NCI-H128 (cell line): ENCODE results near the gene TNFRSF1B.

Experiments used
- DNase-seq: peaks from one replicate; lab custom pipeline; 2025; ENCODE audit not compliant: unreplicated experiment; lab: John Stamatoyannopoulos, UW

TNFRSF1B gene

DNA sequence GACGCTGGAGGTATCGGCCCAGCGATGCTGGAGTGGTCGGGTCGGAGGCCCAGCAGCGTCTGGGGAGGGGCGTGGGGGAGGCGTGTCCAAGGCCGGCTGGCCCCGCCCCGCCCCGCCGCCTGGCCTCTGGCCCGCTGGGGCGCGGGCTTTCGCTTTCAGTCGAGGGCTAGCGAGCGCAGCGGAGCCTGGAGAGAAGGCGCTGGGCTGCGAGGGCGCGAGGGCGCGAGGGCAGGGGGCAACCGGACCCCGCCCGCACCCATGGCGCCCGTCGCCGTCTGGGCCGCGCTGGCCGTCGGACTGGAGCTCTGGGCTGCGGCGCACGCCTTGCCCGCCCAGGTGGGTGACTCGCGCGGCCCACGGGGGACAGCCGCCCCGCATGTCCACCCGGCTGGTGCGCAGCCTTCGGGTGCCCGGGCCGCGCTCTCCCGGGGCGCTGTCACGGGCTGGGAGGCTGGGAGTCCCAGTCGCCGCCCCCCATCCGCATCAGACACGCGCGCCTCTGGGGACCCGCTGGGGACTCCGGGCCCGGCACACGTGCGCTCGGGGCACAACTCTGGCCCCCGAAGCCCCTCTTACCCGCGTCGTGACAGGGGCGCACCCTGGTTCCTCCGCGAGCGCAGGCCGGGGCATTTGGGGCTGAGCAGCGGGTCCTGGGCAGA, at the start of gene TNFRSF1B:
Gene TNFRSF1B, plus strand, starts transcription at position 158 of the 659 bp plus-strand sequence. Its CDS starts 101 bp downstream, at position 259.
- no peak for DNase-seq

DNA sequence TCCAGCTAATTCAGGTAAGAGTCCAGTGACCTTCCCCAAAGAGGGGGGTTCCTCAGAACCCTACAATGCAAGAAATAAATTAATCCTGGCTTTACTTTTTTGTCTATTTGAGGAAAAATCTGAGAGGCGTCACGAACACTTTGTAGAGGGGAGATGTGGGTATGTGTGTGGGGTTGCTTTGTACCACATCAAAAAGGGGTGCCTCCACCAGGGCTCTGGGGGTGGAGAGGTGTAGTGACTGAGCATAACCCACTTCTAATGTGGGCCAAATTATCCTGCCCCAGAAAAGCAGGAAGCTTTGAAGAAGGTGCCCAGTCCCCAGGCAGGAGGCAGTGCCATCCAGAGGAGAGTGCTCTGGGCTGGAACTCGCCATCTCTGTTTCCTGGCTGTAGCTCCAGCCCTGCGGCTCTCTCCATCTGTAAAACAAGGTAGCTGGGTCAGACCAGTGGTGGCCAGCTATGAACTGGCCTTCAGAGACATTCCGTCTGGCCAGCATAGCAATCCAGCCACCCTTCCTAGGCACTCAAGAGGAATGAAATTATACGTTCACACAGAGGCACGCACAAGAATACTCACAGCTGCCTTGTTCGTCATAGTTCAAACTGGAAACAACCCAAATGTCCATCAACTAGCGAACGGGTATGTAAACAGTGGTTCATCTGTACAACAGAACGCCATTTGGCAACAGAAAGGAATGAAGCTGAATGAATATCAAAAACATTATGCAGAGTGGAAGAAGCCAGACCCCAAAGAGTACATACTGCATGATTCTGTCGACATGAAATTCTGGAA, 45.4 kb upstream of the TNFRSF1B start:
- DNase-seq = no peak

GRCh38 chr1:12123172-12123571, 43.6 kb upstream of the TNFRSF1B start:
- DNase-seq = no peak

DNA sequence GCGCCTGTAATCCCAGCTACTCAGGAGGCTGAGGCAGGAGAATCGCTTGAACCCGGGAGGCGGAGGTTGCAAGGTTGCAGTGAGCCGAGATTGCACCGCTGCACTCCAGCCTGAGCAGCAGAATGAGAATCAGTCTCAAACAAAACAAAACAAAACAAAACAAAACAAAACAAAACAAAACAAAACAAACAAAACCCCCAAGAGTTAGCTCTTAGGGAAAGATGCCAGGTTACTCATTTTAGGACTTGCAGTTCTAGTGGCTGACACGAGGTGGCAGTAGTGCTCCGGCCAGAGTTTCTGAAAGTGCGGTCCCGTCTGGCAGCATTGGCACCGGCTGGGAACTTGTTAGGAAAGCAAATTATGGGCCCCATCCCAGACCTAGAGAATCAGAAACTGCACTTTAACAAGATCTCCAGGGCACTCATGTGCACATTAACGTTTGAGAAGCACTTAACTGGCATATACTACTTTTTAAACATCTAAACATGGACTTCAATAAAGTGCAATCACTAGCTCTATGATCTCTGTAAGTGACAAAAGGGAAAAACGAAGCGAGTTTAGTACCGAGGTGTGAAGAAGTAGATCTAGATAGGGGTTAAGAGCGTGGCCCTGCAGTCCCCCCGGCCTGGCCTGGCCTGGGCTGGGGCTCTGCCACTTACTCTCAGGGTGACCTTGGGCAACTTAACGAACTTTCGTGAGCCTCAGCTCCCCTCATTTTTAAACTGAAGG, 41.9 kb upstream of the TNFRSF1B start:
- peak; percentile 56 for DNase-seq

DNA sequence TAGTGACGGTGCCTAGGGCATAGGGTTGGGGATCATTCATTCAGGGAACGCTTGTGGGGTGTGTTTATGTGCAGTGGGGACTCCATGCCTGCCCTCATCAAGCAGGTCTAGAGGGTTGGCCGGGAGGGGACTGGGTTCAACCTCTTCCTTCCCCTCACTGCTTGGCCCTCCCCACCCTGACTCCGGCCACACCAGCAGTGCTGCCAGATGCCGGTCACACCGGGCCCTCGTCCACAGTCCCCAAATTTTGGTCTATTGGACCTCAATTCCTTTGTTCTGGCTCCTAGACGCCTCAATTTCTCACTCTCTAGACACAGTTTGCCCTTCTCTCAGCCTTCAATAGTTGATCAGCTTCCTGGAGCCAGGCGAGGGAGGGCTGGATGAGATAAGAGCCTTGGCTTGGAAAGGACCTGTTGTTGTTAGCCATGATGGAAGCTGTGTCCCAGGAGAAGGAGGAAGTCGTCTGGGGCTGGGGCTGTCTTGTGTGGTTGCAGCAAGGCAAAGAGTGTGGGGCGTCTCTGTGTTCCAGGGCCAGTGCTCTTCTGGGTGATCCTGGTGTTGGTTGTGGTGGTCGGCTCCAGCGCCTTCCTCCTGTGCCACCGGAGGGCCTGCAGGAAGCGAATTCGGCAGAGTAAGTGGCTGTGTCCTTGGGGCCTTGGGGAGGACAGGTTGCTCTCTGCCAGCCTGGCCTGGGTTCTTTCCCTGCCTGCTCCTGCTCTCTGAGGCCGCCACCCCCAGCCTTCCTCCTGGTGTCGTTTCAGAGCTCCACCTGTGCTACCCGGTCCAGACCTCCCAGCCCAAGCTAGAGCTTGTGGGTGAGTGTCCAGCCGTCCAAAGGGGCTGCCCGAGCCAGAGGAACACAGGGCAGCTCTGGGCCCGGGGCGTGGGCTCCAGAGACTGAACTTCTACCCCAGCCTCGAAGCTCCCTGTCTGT, 41.1 kb upstream of the TNFRSF1B start:
- DNase-seq = no peak

DNA sequence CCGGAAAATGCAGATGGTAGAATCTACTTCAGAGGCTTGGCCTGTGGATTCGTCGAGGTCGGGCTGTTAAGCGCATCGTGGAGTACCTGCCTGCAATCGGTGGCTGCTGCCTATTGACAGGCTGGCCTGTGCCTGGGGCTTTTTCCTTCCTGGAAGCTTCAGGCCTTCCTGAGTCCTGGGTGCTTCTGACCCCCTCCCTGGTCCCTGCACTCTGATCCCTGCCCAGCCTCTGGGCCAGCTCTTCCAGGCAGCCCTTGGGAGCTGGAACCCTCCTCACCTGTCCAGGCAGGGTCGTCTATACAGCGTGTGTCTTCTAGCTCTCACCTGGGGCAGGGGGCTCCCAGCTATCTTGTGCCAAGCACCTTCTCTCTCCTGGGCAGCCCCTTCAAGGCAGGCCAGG, 40.0 kb upstream of the TNFRSF1B start:
- no peak for DNase-seq

DNA sequence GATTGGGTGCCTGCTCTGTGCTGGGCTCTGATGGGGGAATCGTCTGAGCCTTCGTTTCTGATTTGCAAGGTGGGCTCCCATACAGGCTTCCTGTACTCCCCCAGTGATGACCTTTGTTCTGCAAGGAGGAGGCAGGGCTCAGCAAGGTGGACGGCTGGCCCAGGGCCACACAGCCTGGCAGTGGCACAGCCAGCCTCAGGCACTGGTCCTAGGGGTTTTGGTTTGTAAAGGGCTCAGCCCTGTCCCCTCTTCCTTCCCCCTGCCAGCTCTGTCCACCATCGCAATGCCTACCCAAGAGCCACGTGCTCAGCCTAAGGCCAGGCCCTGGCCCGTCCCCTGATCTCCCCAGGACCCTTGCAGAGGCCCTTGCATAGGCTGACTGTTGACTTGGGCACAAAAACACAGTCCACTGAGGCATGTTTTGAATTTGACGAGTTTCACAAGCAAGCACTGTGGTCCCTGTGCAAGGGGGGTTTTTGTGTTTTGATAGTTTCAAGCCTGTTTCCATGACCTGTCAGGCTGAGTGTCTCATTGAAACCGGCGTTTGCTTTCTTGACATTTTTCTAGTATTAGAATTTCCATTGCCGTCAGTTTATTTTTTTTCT, 39.5 kb upstream of the TNFRSF1B start:
- DNase-seq = no peak

- no peak for DNase-seq
These were observed 38.7 kb upstream of the TNFRSF1B start for GRCh38 chr1:12128120-12128519.

DNA sequence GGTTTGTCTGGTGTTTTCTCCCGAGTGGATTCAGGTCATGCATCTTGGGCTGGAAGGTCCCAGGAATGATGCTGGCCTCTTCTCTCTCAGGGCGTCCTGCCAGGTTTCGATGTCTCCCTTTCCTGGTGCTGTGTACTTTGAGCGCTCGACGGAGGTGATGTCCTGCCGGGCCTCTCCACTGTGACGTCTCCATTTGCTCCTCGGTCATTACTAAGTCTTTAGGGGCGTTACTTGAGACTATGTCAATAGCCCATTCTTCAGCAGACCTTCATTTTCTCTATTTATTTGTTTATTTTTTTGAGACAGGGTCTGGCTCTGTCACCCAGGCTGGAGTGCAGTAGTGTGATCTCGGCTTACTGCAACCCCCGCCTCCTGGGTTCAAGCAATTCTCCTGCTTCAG, 37.2 kb upstream of the TNFRSF1B start:
- DNase-seq = no peak

DNA sequence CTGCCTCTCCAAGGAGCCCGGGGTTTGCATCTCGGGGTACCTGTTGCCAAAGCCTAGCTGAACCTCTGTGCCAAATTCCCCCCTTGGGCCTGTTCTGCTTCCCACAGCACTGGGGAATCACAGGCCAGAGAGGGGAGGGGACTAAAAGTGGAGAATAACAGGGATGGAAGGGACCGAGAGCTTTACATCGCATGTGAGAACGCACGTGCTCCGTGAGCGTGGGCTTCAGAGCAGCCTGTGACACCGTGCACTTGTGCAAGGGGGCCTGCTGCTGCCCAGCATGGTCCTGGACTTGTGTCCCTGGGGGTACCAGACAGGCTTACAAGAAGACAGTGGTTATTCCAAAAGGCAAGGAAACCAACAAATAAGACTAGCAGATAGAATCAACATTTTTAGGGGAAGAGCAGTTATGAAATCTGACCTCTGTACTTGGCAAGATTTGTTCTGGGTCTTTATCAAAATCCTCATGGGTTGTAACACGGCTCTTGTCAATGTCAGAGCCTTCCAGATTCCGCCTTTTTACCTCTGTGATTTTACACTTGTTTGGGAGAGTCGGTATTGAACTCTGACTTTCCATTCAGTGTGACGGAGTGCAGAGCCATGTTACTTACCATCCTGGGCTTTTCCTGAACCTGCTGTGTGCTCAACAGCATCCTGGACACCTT, 36.2 kb upstream of the TNFRSF1B start:
- no peak for DNase-seq

DNA sequence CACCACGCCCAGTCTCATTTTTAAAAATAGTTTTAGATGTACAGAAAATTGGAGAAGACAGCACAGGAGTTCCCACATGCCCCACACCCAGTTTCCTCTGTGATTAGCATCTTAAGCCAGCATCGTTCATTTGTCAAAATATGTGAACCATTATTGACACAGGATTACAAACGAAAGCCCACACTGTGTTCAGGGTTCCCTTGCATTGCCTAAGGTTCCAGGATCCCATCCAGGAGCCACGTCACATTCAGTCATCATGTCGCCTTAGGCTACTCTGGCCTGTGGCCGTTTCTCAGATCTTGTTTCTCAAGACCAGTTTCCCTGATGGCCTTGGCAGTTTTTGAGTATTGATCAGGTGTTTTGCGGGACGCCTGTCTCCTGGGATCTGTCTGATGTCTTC, 34.7 kb upstream of the TNFRSF1B start:
- DNase-seq = no peak

GRCh38 chr1:12134716-12135115, 32.1 kb upstream of the TNFRSF1B start:
- no peak for DNase-seq

- no peak for DNase-seq
These were observed 31.2 kb upstream of the TNFRSF1B start for GRCh38 chr1:12135612-12136011.

GRCh38 chr1:12136916-12137610, 29.7 kb upstream of the TNFRSF1B start:
- DNase-seq = no peak

GRCh38 chr1:12138196-12139168, 28.3 kb upstream of the TNFRSF1B start:
- DNase-seq = no peak

DNA sequence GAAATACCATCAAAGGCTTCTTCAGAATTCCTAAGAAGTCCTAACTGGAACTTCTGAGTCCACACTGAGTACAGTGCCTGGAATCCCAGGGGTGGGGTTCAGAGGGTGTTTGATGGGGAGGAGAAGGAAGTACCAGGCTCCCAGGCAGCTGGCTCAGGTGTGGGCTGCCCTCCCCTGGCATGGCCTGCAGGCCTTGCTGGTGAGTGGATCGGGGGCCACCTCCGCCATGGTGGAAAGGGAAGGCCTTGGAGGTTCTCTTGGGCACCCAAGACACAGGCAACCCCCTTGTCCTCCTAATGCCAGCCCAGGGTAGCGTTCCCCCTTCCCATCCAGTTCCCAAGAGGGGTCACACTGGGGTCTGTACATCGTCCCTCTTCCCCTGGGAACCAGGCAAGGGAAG, 26.8 kb upstream of the TNFRSF1B start:
- no peak for DNase-seq

DNA sequence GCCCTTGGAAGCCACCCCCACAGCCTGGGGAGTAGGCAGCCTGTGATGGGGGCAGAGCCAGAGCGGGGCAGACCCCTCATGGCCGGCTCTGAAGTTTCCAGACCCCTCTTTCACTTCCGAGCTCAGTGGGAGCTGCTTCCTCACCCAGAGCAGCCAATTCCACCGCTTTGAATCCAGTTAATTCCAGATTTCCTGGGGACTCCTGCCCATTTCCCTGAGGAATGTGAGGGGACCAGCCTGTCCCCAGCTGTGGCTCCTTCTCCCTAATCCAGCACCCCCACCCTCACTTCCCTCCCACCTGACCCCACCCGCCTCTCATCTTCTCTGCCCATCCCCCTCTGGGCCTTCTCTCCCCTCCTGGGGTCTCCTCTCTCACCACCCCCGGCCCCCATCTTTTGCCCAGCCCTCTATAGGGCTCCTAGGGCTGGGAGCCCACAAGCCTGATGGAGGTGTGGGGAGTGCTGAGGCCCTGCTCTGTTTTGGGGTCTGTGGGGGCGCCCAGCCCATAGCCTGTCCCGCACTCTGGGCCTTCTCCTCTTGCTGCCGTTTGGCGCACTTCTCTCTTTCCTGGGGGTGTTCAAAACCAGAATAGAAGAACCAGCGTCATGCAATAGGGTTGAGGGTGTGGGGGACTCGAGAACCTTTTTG, 26.2 kb upstream of the TNFRSF1B start:
- no peak for DNase-seq
